Measurements from ENCODE around the gene ABI3.

GRCh38 chr17:49266233-49266632, 55.7 kb downstream of the ABI3 start:
- TF ChIP-seq CTCF (IDR thresholded peaks at IDR 0.05) = no peak
- TF ChIP-seq POLR2A (IDR thresholded peaks at IDR 0.05) = no peak

Data from adrenal gland (tissue), 5 donors.